CD4-positive, CD25-positive, alpha-beta regulatory T cell (primary cell): Measurements from ENCODE around the gene ZNF330. TPM values are rescaled to one million over a fixed set of nuclear protein-coding genes. Genes with fewer than 3 reads are reported as not detected.
A peak's percentile ranks its signal among the peaks of the same experiment; 100 is the strongest.

ENCODE experiments used
- ATAC-seq, 2 donors: fragments of 150-1000 bp; cut with Tn5 transposase; one replicate each; pipeline ENCODE4 v1.10.0; 2021; ENCODE audit warnings: low read depth in 2 of 2, moderate number of reproducible peaks in 2 of 2, moderate library complexity in 1 of 2
- DNase-seq, 3 donors: peaks; one replicate each; pipeline versions ENCODE4 v3.0.0 to v3.0.0-alpha.2; 2012 to 2022; ENCODE audit warnings: mixed read lengths in 1 of 3
- H3K27ac ChIP-seq: one replicate; pipeline ENCODE4 v1.7.0; 2013; ENCODE audit warnings: mild to moderate bottlenecking, low read length; ENCODE audit not compliant: insufficient read depth, poor library complexity, severe bottlenecking
- H3K27me3 ChIP-seq: one replicate; pipeline ENCODE4 v1.7.0; 2013; ENCODE audit warnings: low read length; ENCODE audit not compliant: control insufficient read depth, insufficient read depth
- H3K36me3 ChIP-seq: one replicate; pipeline ENCODE4 v1.7.0; 2013; ENCODE audit warnings: mild to moderate bottlenecking, low read length, moderate library complexity; ENCODE audit not compliant: control insufficient read depth, insufficient read depth
- H3K4me1 ChIP-seq: 2 replicates; pipeline ENCODE4 v1.7.0; 2013; ENCODE audit warnings: mild to moderate bottlenecking, low read length; ENCODE audit not compliant: insufficient read depth, control insufficient read depth, poor library complexity, severe bottlenecking
- H3K4me3 ChIP-seq: one replicate; pipeline ENCODE4 v1.7.0; 2013; ENCODE audit warnings: low read depth, mild to moderate bottlenecking, low read length, moderate library complexity
- H3K9me3 ChIP-seq, 2 experiments: 1 replicate in 1 of 2; 2 replicates in 1 of 2; pipeline ENCODE4 v1.7.0; 2013; ENCODE audit warnings: low read length in 2 of 2, mild to moderate bottlenecking in 1 of 2, moderate library complexity in 1 of 2; ENCODE audit not compliant: control insufficient read depth in 2 of 2
- H3K27ac Mint-ChIP-seq, 3 donors: one replicate each; pipeline ENCODE4 v1.8.0; 2020 to 2022; ENCODE audit warnings: mild to moderate bottlenecking in 3 of 3, mixed read lengths in 3 of 3, moderate library complexity in 2 of 3
- H3K27me3 Mint-ChIP-seq: one replicate; pipeline ENCODE4 v1.8.0; 2022; ENCODE audit warnings: mild to moderate bottlenecking, mixed read lengths
- H3K36me3 Mint-ChIP-seq: one replicate; pipeline ENCODE4 v1.8.0; 2020; ENCODE audit warnings: mixed read lengths
- H3K4me1 Mint-ChIP-seq, 4 donors: one replicate each; pipeline ENCODE4 v1.8.0; 2020 to 2022; ENCODE audit warnings: mixed read lengths in 4 of 4, mild to moderate bottlenecking in 1 of 4
- H3K4me3 Mint-ChIP-seq, 4 donors: one replicate each; pipeline ENCODE4 v1.8.0; 2020 to 2022; ENCODE audit warnings: mild to moderate bottlenecking in 4 of 4, mixed read lengths in 4 of 4, moderate library complexity in 3 of 4
- H3K9me3 Mint-ChIP-seq, 7 donors: one replicate each; pipeline ENCODE4 v1.8.0; 2020 to 2022; ENCODE audit warnings: mixed read lengths in 7 of 7, mild to moderate bottlenecking in 3 of 7, moderate library complexity in 2 of 7
- polyA plus RNA-seq, 4 donors: library from polyadenylated mRNA; unstranded; fragments of 300-500 nt; fragmentation: Illumina TruSeq; gene quantifications; one replicate each; pipeline ENCODE4 v1.2.3, GENCODE V29; 2021
- total RNA-seq: library from RNA; stranded (reverse); gene quantifications from one replicate; pipeline ENCODE4 v1.2.3, GENCODE V29; 2022

Gene ZNF330
- total and polyA plus RNA-seq, 5 donors from 2014 or later: 24.3 to 43.3 (median 35.9) TPM

DNA sequence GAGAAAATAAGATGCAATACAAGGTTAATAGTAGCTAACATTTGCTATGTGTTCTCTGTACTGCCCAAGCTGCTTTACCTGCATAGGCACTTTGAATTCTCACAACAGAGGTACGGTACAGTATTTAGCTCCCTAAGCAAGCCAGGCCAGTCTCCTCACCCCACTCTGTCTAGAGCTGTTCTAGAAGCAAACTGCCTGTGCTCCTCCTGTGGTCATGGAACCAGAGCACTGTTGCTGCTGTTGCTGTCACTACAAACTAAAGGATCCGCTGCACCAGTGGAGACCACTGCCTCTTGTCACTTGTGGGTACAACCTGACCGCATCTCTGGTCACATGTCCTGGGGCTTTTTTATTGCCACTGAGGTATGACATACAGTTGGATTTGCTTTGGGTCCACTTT lies 19.6 kb downstream of the ZNF330 start:
- H3K36me3 ChIP-seq: peaks cover 2% of the 10 kb centered on the region
- Mint-ChIP-seq H3K4me1 (peaks cover 0 to 3% (median 0%) of the 10 kb centered on the region in 4 donors), H3K36me3 (peaks cover 7% of the 10 kb centered on the region), H3K9me3 (no peaks in the 10 kb centered on the region), H3K4me3 (no peak overlapping the region), H3K27me3 (no peaks in the 10 kb centered on the region), H3K27ac (no peak overlapping the region)
- no peak overlapping the region for H3K4me3 ChIP-seq
- no peaks in the 10 kb centered on the region for H3K4me1 ChIP-seq
- no peak for ATAC-seq
- no peaks in the 10 kb centered on the region for H3K9me3 ChIP-seq
- H3K27ac ChIP-seq: no peak overlapping the region
- no peaks in the 10 kb centered on the region for H3K27me3 ChIP-seq
- DNase-seq: no peak

DNA sequence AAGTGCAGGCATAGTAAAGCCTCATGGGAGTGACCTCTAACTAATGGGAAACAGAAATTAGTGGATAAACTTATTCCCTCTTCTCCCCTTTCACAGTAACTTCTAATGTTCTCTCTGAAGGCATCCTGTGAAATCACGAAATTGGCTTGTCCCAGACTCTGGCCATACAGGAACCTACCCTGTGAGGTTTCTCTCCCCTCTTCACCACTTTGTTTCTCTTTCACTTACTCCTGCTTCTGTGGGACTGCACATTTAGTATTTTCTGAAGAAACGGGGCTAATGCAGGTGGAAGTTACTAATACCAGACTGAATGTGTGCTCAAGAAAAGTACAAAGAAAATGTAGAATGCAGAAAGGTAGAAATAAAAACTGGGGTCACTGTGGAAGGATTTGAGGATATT lies 20.0 kb downstream of the ZNF330 start:
- no peak for ATAC-seq
- Mint-ChIP-seq H3K36me3 (peaks cover 3% of the 10 kb centered on the region), H3K4me3 (no peak overlapping the region), H3K9me3 (no peaks in the 10 kb centered on the region), H3K4me1 (peaks cover 0 to 1% (median 0%) of the 10 kb centered on the region in 4 donors), H3K27ac (no peak overlapping the region), H3K27me3 (no peaks in the 10 kb centered on the region)
- Histone ChIP-seq H3K27ac (no peak overlapping the region), H3K9me3 (no peaks in the 10 kb centered on the region), H3K4me3 (no peak overlapping the region), H3K4me1 (no peaks in the 10 kb centered on the region), H3K27me3 (no peaks in the 10 kb centered on the region), H3K36me3 (no peaks in the 10 kb centered on the region)
- no peak for DNase-seq

DNA sequence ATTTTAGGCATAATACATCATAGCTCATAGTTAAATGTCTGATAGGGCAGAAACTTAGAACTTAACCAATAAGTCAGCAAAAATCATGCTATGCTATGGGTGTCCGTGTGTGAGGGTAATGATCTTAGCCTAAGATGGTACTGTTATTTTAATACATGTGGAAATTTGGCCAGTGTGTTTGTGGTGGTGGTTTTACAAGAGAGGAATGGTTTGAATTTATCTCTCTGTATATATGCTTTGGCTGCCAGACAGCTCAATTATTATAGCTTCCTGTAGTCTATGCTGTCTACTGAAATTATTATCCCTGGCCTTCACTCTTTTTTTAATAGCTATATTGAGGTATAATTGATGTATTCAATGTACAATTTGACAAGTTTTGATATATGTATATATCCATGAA lies 21.3 kb downstream of the ZNF330 start:
- Histone ChIP-seq H3K9me3 (no peaks in the 10 kb centered on the region), H3K4me3 (no peak overlapping the region), H3K27me3 (no peaks in the 10 kb centered on the region), H3K27ac (no peak overlapping the region), H3K36me3 (no peaks in the 10 kb centered on the region), H3K4me1 (no peaks in the 10 kb centered on the region)
- no peak for ATAC-seq
- Mint-ChIP-seq H3K4me1 (peaks cover 0 to 2% (median 0%) of the 10 kb centered on the region in 4 donors), H3K4me3 (no peak overlapping the region), H3K9me3 (no peaks in the 10 kb centered on the region), H3K27ac (no peak overlapping the region), H3K27me3 (no peaks in the 10 kb centered on the region), H3K36me3 (no peaks in the 10 kb centered on the region)
- no peak for DNase-seq

DNA sequence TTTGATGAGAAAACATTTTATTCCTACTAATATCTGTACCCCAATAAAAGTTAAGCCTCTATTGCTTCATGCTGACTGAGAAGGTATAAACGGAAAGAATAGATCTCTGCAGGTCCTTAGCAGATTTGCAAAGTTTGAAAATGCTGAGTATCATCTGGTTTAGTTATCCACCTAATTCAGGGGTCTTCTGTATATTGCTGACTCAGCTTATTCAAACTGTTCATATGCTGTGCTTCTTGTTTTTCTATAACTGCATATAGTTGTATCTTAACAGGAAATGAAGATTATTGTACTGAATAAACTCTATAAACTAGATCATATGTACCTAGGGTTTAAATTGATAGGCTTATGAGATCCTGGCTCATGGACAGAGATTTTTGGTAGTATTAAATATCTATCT lies 23.7 kb downstream of the ZNF330 start:
- no peak overlapping the region for H3K27ac ChIP-seq
- H3K4me1 Mint-ChIP-seq: peaks cover 0 to 2% (median 0%) of the 10 kb centered on the region in 4 donors
- no peak overlapping the region for H3K4me3 Mint-ChIP-seq
- H3K4me1 ChIP-seq: no peaks in the 10 kb centered on the region
- H3K27me3 Mint-ChIP-seq: peaks cover 5% of the 10 kb centered on the region
- no peaks in the 10 kb centered on the region for H3K36me3 Mint-ChIP-seq
- H3K27ac Mint-ChIP-seq: no peak overlapping the region
- H3K9me3 Mint-ChIP-seq: no peaks in the 10 kb centered on the region
- H3K9me3 ChIP-seq: no peaks in the 10 kb centered on the region
- DNase-seq (no peak), ATAC-seq (no peak)
- H3K27me3 ChIP-seq: no peaks in the 10 kb centered on the region
- H3K36me3 ChIP-seq: no peaks in the 10 kb centered on the region
- no peak overlapping the region for H3K4me3 ChIP-seq

DNA sequence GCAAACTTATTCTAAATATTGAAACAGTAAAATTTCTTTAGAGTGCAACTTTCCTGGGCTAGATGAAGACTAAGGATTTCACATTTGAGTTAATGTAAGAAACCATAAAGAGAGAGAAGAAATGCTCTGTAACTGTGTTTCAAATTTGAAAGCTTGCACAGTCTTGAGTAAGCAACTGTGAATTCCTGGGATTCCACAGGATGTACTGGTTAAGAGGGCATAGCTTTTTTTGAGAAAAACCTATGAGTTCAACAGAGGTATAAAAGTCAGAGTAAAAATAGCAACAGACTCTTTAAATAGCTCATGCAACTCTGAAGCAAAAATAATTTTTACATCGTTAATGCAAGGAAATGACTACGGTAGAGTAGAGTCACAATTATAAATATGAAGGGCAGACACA lies 25.5 kb downstream of the ZNF330 start:
- Mint-ChIP-seq H3K4me1 (peaks cover 0 to 2% (median 0%) of the 10 kb centered on the region in 4 donors), H3K4me3 (no peak overlapping the region), H3K27ac (no peak overlapping the region), H3K9me3 (peaks cover 0 to 1% (median 0%) of the 10 kb centered on the region in 7 donors), H3K36me3 (no peaks in the 10 kb centered on the region), H3K27me3 (peaks cover 5% of the 10 kb centered on the region)
- Histone ChIP-seq H3K4me1 (no peaks in the 10 kb centered on the region), H3K27me3 (no peaks in the 10 kb centered on the region), H3K27ac (no peak overlapping the region), H3K36me3 (no peaks in the 10 kb centered on the region), H3K4me3 (no peak overlapping the region), H3K9me3 (no peaks in the 10 kb centered on the region)
- DNase-seq (peak in 1 of 3 donors; percentile 56), ATAC-seq (no peak)

DNA sequence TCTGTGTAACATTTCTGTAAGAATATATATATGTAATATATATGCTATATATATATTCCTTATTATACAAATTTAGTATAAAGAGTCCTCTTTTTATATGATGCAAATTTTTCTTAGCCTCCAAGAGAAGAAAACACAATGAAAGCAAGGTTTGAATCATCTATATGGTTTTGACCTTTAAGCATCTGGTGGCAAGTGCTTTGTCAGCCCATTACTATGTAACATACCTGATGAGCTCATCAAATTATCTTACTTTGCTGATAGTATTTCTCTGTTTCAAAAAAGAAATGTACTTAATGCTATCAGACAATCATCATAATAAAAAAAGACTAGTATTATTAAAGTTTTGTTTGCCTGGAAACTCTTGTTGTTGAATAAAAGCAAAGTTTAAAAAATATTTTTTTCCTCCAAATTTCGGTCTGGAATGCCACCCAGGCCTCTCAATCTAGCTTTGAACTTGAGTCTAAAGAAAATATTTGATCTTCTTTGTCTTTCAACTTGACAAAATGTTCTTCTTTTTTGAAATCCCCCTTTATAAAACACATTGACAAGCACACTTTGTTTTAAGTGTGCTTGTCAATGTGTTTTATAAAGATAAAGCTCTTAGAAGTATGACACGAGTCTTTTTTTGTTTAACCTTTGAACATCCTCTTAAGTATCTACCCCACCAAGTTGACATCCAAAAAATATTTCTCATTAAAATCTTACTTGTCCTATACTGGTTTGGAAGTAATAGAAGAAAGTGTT lies 26.2 kb downstream of the ZNF330 start:
- no peaks in the 10 kb centered on the region for H3K27me3 ChIP-seq
- ATAC-seq: no peak
- H3K9me3 ChIP-seq: no peaks in the 10 kb centered on the region

DNA sequence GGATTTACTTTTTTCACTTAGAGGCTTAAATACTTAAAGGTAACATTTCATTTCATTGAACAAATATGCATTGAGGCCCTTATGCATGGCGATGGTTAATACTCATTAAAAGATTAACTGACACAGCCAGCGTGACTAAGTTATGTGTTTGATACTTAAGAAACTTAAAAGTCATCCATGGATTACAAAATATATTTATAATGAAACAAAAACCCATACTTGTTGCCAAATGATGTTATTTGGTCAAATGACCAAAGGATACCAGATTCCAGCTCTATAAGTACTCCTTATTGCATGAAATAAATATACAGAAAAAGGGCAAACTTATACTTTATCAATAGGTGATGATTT lies 26.7 kb downstream of the ZNF330 start:
- Histone ChIP-seq H3K27me3 (no peaks in the 10 kb centered on the region), H3K9me3 (no peaks in the 10 kb centered on the region), H3K4me3 (no peak overlapping the region), H3K36me3 (no peaks in the 10 kb centered on the region), H3K4me1 (no peaks in the 10 kb centered on the region), H3K27ac (no peak overlapping the region)
- DNase-seq (no peak), ATAC-seq (no peak)
- H3K4me1 Mint-ChIP-seq: peaks cover 0 to 2% (median 0%) of the 10 kb centered on the region in 4 donors
- H3K27ac Mint-ChIP-seq: no peak overlapping the region
- H3K36me3 Mint-ChIP-seq: no peaks in the 10 kb centered on the region
- H3K9me3 Mint-ChIP-seq: peaks cover 0 to 2% (median 0%) of the 10 kb centered on the region in 7 donors
- peaks cover 5% of the 10 kb centered on the region for H3K27me3 Mint-ChIP-seq
- no peak overlapping the region for H3K4me3 Mint-ChIP-seq

More for the DNA sequence above, 26.2 kb downstream of the ZNF330 start:
- no peaks in the 10 kb centered on the region for H3K4me1 ChIP-seq
- no peaks in the 10 kb centered on the region for H3K36me3 Mint-ChIP-seq
- peaks cover 5% of the 10 kb centered on the region for H3K27me3 Mint-ChIP-seq
- H3K4me3 ChIP-seq: no peak overlapping the region
- no peak overlapping the region for H3K27ac Mint-ChIP-seq
- no peaks in the 10 kb centered on the region for H3K36me3 ChIP-seq
- H3K27ac ChIP-seq: no peak overlapping the region
- no peak overlapping the region for H3K4me3 Mint-ChIP-seq
- peaks cover 0 to 2% (median 0%) of the 10 kb centered on the region in 4 donors for H3K4me1 Mint-ChIP-seq
- H3K9me3 Mint-ChIP-seq: peaks cover 0 to 2% (median 0%) of the 10 kb centered on the region in 7 donors
- no peak for DNase-seq

DNA sequence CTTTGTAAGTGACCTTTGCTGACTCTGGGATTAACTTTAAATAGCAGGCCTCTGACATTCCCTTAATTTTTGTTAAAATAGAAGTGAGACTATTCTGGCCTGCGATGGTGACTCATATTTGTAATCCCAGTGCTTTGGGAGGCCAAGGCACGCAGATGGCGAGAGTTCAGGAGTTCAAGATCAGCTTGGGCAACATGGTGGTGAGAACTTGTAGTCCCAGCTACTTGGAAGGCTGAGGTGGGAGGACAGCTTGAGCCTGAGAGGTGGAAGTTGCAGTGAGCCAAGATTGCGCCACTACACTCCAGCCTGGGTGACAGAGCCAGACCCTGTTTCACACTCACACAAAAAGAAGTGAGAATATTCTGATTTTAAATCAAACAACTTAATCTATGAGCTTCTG lies 27.3 kb downstream of the ZNF330 start:
- Mint-ChIP-seq H3K36me3 (no peaks in the 10 kb centered on the region), H3K4me1 (peaks cover 0 to 2% (median 0%) of the 10 kb centered on the region in 4 donors), H3K4me3 (no peak overlapping the region), H3K9me3 (peaks cover 0 to 2% (median 0%) of the 10 kb centered on the region in 7 donors), H3K27me3 (peaks cover 5% of the 10 kb centered on the region), H3K27ac (no peak overlapping the region)
- DNase-seq (no peak), ATAC-seq (no peak)
- H3K36me3 ChIP-seq: no peaks in the 10 kb centered on the region
- no peaks in the 10 kb centered on the region for H3K9me3 ChIP-seq
- H3K4me3 ChIP-seq: no peak overlapping the region
- H3K4me1 ChIP-seq: no peaks in the 10 kb centered on the region
- H3K27me3 ChIP-seq: no peaks in the 10 kb centered on the region
- no peak overlapping the region for H3K27ac ChIP-seq
